ENCODE data around the gene PGRMC1. TPM values are rescaled to one million over a fixed set of nuclear protein-coding genes. Genes with fewer than 3 reads are reported as not detected.

Gene PGRMC1
- total and polyA plus RNA-seq, 9 of the 15 experiments (the other 6 are each of a cell fraction or from before 2014, with no cell fraction given) = 27.4 to 115 (median 90.3) TPM

GRCh38 chrX:119206203-119206602, 29.9 kb upstream of the PGRMC1 start (continued):
- peak; percentile 27; the same call in 1 of the 2 replicates for TF ChIP-seq ESRRA (IDR thresholded peaks at IDR 0.05; ENCODE audit: borderline replicate concordance, low read depth)
- TF ChIP-seq ZEB2 (IDR thresholded peaks at IDR 0.05) = 0 out of 2 replicates have a peak, but pooled peaks have one; percentile 53
- TF ChIP-seq, protein P1, sequence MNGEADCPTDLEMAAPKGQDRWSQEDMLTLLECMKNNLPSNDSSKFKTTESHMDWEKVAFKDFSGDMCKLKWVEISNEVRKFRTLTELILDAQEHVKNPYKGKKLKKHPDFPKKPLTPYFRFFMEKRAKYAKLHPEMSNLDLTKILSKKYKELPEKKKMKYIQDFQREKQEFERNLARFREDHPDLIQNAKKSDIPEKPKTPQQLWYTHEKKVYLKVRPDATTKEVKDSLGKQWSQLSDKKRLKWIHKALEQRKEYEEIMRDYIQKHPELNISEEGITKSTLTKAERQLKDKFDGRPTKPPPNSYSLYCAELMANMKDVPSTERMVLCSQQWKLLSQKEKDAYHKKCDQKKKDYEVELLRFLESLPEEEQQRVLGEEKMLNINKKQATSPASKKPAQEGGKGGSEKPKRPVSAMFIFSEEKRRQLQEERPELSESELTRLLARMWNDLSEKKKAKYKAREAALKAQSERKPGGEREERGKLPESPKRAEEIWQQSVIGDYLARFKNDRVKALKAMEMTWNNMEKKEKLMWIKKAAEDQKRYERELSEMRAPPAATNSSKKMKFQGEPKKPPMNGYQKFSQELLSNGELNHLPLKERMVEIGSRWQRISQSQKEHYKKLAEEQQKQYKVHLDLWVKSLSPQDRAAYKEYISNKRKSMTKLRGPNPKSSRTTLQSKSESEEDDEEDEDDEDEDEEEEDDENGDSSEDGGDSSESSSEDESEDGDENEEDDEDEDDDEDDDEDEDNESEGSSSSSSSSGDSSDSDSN (IDR thresholded peaks at IDR 0.05; ENCODE audit: borderline replicate concordance in 1 of 2, low read depth in 2 of 2, low read length in 2 of 2) = no peak
- TF ChIP-seq, protein P2, sequence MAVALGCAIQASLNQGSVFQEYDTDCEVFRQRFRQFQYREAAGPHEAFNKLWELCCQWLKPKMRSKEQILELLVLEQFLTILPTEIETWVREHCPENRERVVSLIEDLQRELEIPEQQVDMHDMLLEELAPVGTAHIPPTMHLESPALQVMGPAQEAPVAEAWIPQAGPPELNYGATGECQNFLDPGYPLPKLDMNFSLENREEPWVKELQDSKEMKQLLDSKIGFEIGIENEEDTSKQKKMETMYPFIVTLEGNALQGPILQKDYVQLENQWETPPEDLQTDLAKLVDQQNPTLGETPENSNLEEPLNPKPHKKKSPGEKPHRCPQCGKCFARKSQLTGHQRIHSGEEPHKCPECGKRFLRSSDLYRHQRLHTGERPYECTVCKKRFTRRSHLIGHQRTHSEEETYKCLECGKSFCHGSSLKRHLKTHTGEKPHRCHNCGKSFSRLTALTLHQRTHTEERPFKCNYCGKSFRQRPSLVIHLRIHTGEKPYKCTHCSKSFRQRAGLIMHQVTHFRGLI (CRISPR knock-in tag; IDR thresholded peaks at IDR 0.05) = no peak
- TF ChIP-seq C11orf30 (IDR thresholded peaks at IDR 0.05; ENCODE audit: low read depth) = peak; percentile 37; the same call in 1 of the 2 replicates
- peak; percentile 66; the same call in 1 of the 2 replicates for TF ChIP-seq ARID1B (IDR thresholded peaks at IDR 0.05)
- TF ChIP-seq BCL6 (CRISPR knock-in tag; IDR thresholded peaks at IDR 0.05) = no peak
- TF ChIP-seq DMBX1 (CRISPR knock-in tag; IDR thresholded peaks at IDR 0.05; ENCODE audit: borderline replicate concordance) = peak; percentile 32; the same call in 1 of the 2 replicates
- TF ChIP-seq RBM39 (optimal IDR thresholded peaks at IDR 0.05; ENCODE audit: low read depth, low read length) = no peak
- TF ChIP-seq DDX20 (tag; IDR thresholded peaks at IDR 0.05; ENCODE audit: low read depth) = no peak
- TF ChIP-seq, protein P3, sequence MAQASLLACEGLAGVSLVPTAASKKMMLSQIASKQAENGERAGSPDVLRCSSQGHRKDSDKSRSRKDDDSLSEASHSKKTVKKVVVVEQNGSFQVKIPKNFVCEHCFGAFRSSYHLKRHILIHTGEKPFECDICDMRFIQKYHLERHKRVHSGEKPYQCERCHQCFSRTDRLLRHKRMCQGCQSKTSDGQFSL (CRISPR knock-in tag; IDR thresholded peaks at IDR 0.05) = no peak
- TF ChIP-seq, protein P3 (tag; IDR thresholded peaks at IDR 0.05) = 0 out of 4 replicates have a peak, but pooled peaks of 1 of the 2 experiments have one; percentile 42
- TF ChIP-seq TOE1 (IDR thresholded peaks at IDR 0.05; ENCODE audit: borderline replicate concordance) = peak; percentile 19; the same call in 1 of the 2 replicates
- no peak for TF ChIP-seq TOE1 (CRISPR knock-in tag; IDR thresholded peaks at IDR 0.05; ENCODE audit: borderline replicate concordance, low read depth)
- TF ChIP-seq PRDM10 (IDR thresholded peaks at IDR 0.05; ENCODE audit: partially characterized antibody) = no peak
- TF ChIP-seq TEAD1 (CRISPR knock-in tag; IDR thresholded peaks at IDR 0.05) = 0 out of 4 replicates have a peak, but pooled peaks of 1 of the 2 experiments have one; percentile 29
- TF ChIP-seq CHCHD3 (CRISPR knock-in tag; IDR thresholded peaks at IDR 0.05) = no peak
- peak; percentile 17; the same call in 1 of the 2 replicates for TF ChIP-seq FOXJ2 (tag; IDR thresholded peaks at IDR 0.05)
- peak; percentile 73; the same call in 1 of the 2 replicates for TF ChIP-seq SMARCA4 (IDR thresholded peaks at IDR 0.05)
- no peak for TF ChIP-seq HNRNPK (IDR thresholded peaks at IDR 0.05; ENCODE audit: low read depth, low read length, poor library complexity, severe bottlenecking)

Measured in K562 (cell line).